GM23248 (cell line): ENCODE measurements around the gene PROK1. TPM values are rescaled to one million over a fixed set of nuclear protein-coding genes. Genes with fewer than 3 reads are reported as not detected.

ENCODE experiments used
- DNase-seq: peaks from one replicate; pipeline ENCODE4 v3.0.0-alpha.2; 2015
- H2AFZ ChIP-seq: fragments of 200-600 bp; sonication (generic); 2 replicates; pipeline ENCODE4 v1.6.1; 2016; ENCODE audit warnings: antibody characterized with exemption
- H3F3A ChIP-seq: fragments of 200-600 bp; sonication (generic); 2 replicates; pipeline ENCODE4 v1.6.1; 2016; ENCODE audit warnings: mild to moderate bottlenecking, antibody characterized with exemption, mixed run types; ENCODE audit not compliant: insufficient read depth
- H3K27ac ChIP-seq: fragments of 200-600 bp; sonication (generic); 2 replicates; pipeline ENCODE4 v1.5.1; 2016; ENCODE audit warnings: mild to moderate bottlenecking
- H3K27me3 ChIP-seq: fragments of 200-600 bp; sonication (generic); replicated peaks from 2 replicates; pipeline ENCODE4 v1.6.1; 2016; ENCODE audit warnings: mild to moderate bottlenecking; ENCODE audit not compliant: insufficient read depth
- H3K36me3 ChIP-seq: fragments of 200-600 bp; sonication (generic); 2 replicates; pipeline ENCODE4 v1.6.1; 2016; ENCODE audit warnings: low read depth, mild to moderate bottlenecking
- H3K4me1 ChIP-seq: fragments of 200-600 bp; sonication (generic); 2 replicates; pipeline ENCODE4 v1.6.1; 2016; ENCODE audit warnings: mild to moderate bottlenecking; ENCODE audit not compliant: insufficient read depth
- H3K4me2 ChIP-seq: fragments of 200-600 bp; sonication (generic); one replicate; pipeline ENCODE4 v1.6.1; 2016; ENCODE audit warnings: mild to moderate bottlenecking; ENCODE audit not compliant: unreplicated experiment
- H3K4me3 ChIP-seq: fragments of 200-600 bp; sonication (generic); 2 replicates; pipeline ENCODE4 v1.5.1; 2016; ENCODE audit warnings: mild to moderate bottlenecking
- H3K79me2 ChIP-seq: fragments of 200-600 bp; sonication (generic); 2 replicates; pipeline ENCODE4 v1.6.1; 2016; ENCODE audit warnings: mild to moderate bottlenecking; ENCODE audit not compliant: insufficient read depth
- H3K9ac ChIP-seq: fragments of 200-600 bp; sonication (generic); 2 replicates; pipeline ENCODE4 v1.6.1; 2016; ENCODE audit warnings: mild to moderate bottlenecking
- H3K9me2 ChIP-seq: fragments of 200-600 bp; sonication (generic); 2 replicates; pipeline ENCODE4 v1.6.1; 2016; ENCODE audit warnings: mixed run types, mild to moderate bottlenecking, moderate library complexity; ENCODE audit not compliant: insufficient read depth
- H3K9me3 ChIP-seq: fragments of 200-600 bp; sonication (generic); one replicate; pipeline ENCODE4 v1.6.1; 2017; ENCODE audit warnings: low read depth
- H4K20me1 ChIP-seq: fragments of 200-600 bp; sonication (generic); 2 replicates; pipeline ENCODE4 v1.6.0; 2016; ENCODE audit not compliant: insufficient read depth
- EZH2 ChIP-seq: fragments of 200-600 bp; sonication (generic); IDR thresholded peaks from 2 replicates; pipeline ENCODE4 v1.6.1; 2018; ENCODE audit warnings: antibody characterized with exemption, mild to moderate bottlenecking; ENCODE audit not compliant: insufficient read depth, poor library complexity, severe bottlenecking
- EZH2phosphoT487 ChIP-seq: fragments of 200-600 bp; sonication (generic); IDR thresholded peaks from 2 replicates; pipeline ENCODE4 v1.6.1; 2018; ENCODE audit warnings: antibody characterized with exemption, moderate library complexity, mild to moderate bottlenecking, low read depth; ENCODE audit not compliant: insufficient read depth
- WGBS, 2 experiments: methylation state at CpG; one replicate each; pipeline ENCODE4 v1.1.6; 2015 to 2017; ENCODE audit warnings: low lambda C conversion rate in 2 of 2, low coverage in 1 of 2; ENCODE audit errors: missing lambda C conversion rate in 2 of 2; 5-methylcytosine and 5-hydroxymethylcytosine counted together
- in situ Hi-C: fragments of 300-500 bp; cut with MboI; formaldehyde crosslinking; loops from 2 replicates; pipeline ENCODE4 v1.15.0; 2020
- polyA plus RNA-seq: library from polyadenylated mRNA; unstranded; fragments of >200 nt; fragmentation: Nextera tagmentation; extraction: Ambion mirVana; gene quantifications from 2 replicates; pipeline ENCODE4 v1.2.1, GENCODE V29; 2016
- total RNA-seq: library from RNA; depleted of rRNA; stranded (reverse); fragments of >200 nt; shearing (Covaris generic); gene quantifications from 2 replicates; pipeline ENCODE4 v1.2.3, GENCODE V29; 2014

PROK1 gene
- total and polyA plus RNA-seq, 2 experiments from 2014 or later = not detected

DNA sequence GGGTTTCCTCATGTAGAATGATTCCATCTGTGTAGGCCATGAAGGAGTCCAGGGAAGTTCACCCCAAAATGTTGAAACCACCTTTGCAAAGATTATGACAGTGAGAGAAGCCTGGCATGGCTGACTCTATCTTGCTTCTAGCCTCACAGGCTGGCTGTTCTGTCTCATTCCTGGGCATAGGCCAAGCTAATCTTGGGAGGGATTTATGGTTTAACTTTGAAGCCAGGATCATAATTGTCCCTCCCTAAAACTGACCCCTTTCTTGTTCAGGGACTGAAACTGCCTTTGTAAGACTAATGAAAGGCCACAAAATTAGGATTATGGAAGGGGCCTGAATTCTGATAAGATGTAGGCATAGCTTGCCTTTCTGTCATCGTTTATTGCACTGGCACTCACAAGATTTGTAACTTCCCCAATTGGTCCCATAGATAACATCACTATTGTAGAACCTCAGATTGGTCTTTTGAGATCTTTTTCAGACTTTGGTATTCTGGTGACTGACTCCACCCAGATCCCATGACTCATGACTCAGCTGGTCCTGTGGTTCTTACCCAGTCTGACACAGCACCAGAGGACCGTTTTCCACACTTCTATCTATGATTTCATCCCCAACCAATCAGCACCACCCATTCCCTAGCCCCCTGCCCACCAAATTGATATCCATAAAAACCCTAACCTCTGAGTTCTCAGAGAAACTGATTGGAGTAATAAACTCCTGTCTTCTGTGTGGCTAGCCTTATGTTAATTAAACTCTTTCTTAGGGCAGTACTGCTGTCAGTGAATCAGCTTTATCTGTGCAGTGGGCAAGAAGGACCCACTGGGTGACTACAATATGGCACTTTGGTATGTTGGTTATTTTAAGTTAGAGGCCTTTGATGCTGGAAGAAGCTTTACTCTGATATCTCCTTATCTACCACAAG, 29.8 kb upstream of the PROK1 start:
- H3K9me3 ChIP-seq = no peaks in the 10 kb centered on the region
- no peak overlapping the region for H3K4me2 ChIP-seq
- no peaks in the 10 kb centered on the region for H3K36me3 ChIP-seq
- WGBS, 2 experiments = 3 to 5% methylated on average over 2 of the region's 2 CpGs
- in situ Hi-C loops = no loop called here
- no peak overlapping the region for H3K4me3 ChIP-seq
- TF ChIP-seq EZH2 (no peak), EZH2phosphoT487 (no peak)
- peak; percentile 85 for DNase-seq
- H3K79me2 ChIP-seq = no peaks in the 10 kb centered on the region
- 0 out of 2 replicates have a peak, but pooled peaks cover 7% of the 10 kb centered on the region for H3K4me1 ChIP-seq
- H3K9me2 ChIP-seq = no peaks in the 10 kb centered on the region
- peak overlapping the region; percentile 28 for H3K27ac ChIP-seq
- 0 out of 2 replicates have a peak, but pooled peaks cover 4% of the 10 kb centered on the region for H3F3A ChIP-seq
- H2AFZ ChIP-seq = no peak overlapping the region
- no peak overlapping the region for H3K9ac ChIP-seq
- no peaks in the 10 kb centered on the region for H3K27me3 ChIP-seq
- no peaks in the 10 kb centered on the region for H4K20me1 ChIP-seq

DNA sequence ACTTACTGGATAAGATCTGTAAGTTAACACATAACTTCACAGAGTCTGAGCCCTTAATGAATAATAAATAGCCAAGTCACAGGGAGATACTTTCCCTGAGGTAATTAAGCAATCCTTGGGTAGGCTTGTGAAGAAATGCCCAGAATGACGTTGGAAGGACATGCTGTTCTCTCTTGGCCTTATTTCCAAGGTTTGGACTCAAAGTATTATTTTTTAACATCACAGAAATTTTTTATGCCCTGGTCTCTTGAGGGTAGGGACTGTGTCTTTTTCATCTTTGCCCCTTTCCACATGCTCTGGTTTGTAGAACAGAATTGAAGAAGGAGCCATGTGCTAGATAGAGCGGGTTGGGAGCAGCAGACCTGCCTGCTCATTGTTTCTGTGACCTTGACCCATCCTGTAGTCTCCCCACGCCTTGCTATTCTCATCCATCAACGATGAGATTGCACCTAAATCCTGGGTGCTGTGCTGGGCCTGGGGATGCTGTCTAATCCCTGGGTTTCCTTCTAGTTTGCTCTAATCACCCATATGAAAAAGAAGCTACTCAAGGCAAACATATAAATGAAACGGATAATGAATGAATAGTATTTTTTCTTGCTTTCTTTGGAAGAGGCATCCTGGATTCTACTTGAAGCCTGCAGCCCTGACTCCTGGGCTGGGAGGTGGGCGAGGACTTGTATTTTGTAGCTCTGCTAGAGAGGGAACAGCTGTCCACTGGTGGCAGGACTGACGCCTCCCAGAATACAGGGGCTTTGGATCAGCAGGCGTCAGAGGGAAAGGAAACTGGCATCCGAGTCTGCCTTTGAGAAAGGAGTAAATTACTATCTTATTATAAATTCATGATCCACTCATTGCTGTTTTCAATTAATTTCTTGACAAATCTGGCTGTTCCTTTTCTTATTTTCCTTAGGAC, 26.0 kb upstream of the PROK1 start:
- H3K9ac ChIP-seq = no peak overlapping the region
- no peak overlapping the region for H2AFZ ChIP-seq
- H3K9me2 ChIP-seq = no peaks in the 10 kb centered on the region
- H3K36me3 ChIP-seq = no peaks in the 10 kb centered on the region
- no peak overlapping the region for H3K4me3 ChIP-seq
- H4K20me1 ChIP-seq = no peaks in the 10 kb centered on the region
- H3K79me2 ChIP-seq = no peaks in the 10 kb centered on the region
- no peak overlapping the region for H3K27ac ChIP-seq
- TF ChIP-seq EZH2 (no peak), EZH2phosphoT487 (no peak)
- 0 out of 2 replicates have a peak, but pooled peaks cover 7% of the 10 kb centered on the region for H3K4me1 ChIP-seq
- no peaks in the 10 kb centered on the region for H3K9me3 ChIP-seq
- in situ Hi-C loops = no loop called here
- H3K4me2 ChIP-seq = no peak overlapping the region
- H3K27me3 ChIP-seq = peaks cover 10% of the 10 kb centered on the region; the same call in 1 of the 2 replicates
- 0 out of 2 replicates have a peak, but pooled peaks cover 4% of the 10 kb centered on the region for H3F3A ChIP-seq
- 13 to 16% methylated on average over 9 of the region's 9 CpGs for WGBS, 2 experiments
- peak; percentile 20 for DNase-seq

DNA sequence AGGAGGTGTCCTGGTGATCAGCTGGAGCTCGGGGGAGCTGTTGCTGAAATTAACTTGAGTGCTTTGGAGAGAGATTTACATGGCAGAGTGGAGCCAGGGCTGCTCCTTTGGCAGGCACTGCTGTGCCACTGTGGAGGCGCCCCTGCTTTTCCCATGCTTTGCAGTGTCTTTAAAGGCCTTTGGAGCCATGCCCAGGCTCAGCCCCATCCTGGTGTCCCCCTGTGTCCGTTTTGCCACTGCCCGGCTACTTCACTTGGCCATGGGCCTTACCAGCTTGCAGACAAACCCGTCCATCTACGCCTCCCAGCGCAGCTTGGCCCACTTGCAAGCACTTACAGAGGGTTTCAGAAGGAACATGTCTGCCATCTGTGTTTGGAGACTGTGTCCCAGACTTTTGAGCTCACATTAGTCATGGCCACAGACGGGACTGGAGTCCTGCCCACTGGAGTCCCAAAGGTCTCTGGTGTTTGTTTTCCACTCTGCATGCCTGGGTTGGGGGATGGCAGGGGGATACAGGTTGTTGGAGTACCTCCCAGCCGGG, 25.3 kb upstream of the PROK1 start:
- Histone ChIP-seq H3K27ac (no peak overlapping the region), H2AFZ (no peak overlapping the region; the same call in 1 of the 2 replicates)
- in situ Hi-C loops = no loop called here

DNA sequence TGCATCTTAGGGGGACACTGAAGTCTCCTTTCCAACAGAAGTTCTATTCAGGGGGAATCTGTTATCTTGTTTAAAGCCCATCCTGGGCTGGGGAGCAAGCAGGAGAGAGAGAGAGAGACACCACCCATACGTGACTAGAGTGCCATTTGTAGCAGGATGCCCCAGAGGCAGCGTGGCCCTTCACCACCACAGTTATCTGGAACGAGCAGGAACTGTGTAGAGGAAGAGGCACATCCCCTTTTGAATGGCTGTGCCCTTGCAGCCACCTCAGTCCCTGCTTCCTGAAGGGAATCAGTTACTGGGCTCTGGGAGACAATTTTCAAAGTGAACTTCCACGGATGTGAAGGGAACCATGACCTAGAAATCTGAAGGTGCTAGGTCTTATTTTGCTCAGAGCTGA, 24.1 kb upstream of the PROK1 start:
- no peaks in the 10 kb centered on the region for H3K4me1 ChIP-seq
- H2AFZ ChIP-seq = no peak overlapping the region
- no peak for DNase-seq
- no peak overlapping the region for H3K9ac ChIP-seq
- H3F3A ChIP-seq = no peaks in the 10 kb centered on the region
- peaks cover 10% of the 10 kb centered on the region for H3K27me3 ChIP-seq
- no peaks in the 10 kb centered on the region for H4K20me1 ChIP-seq
- H3K27ac ChIP-seq = no peak overlapping the region
- no peak overlapping the region for H3K4me3 ChIP-seq
- TF ChIP-seq EZH2 = no peak
- no peak for TF ChIP-seq EZH2phosphoT487
- 59 to 62% methylated on average over 4 of the region's 4 CpGs for WGBS, 2 experiments
- no peaks in the 10 kb centered on the region for H3K79me2 ChIP-seq
- no peak overlapping the region for H3K4me2 ChIP-seq
- H3K9me2 ChIP-seq = no peaks in the 10 kb centered on the region
- in situ Hi-C loops = no loop called here
- no peaks in the 10 kb centered on the region for H3K36me3 ChIP-seq
- no peaks in the 10 kb centered on the region for H3K9me3 ChIP-seq

More for the DNA sequence above, 25.3 kb upstream of the PROK1 start:
- Histone ChIP-seq H3K36me3 (no peaks in the 10 kb centered on the region), H3K27me3 (peaks cover 10% of the 10 kb centered on the region), H3K9me2 (no peaks in the 10 kb centered on the region), H3K9ac (no peak overlapping the region), H3K4me1 (0 out of 2 replicates have a peak, but pooled peaks cover 7% of the 10 kb centered on the region), H3F3A (0 out of 2 replicates have a peak, but pooled peaks cover 4% of the 10 kb centered on the region), H3K4me2 (no peak overlapping the region), H4K20me1 (no peaks in the 10 kb centered on the region), H3K79me2 (no peaks in the 10 kb centered on the region), H3K9me3 (no peaks in the 10 kb centered on the region), H3K4me3 (no peak overlapping the region)
- 20 to 24% methylated on average over 9 of the region's 9 CpGs for WGBS, 2 experiments
- TF ChIP-seq EZH2 (no peak), EZH2phosphoT487 (no peak)
- peak; percentile 12 for DNase-seq
